NCI-H1930 (cell line): ENCODE measurements around the gene ANKMY1.

Source experiments
- DNase-seq, 2 experiments: peaks; one replicate each; lab custom pipeline; 2025; lab: John Stamatoyannopoulos, UW

The ANKMY1 gene

DNA sequence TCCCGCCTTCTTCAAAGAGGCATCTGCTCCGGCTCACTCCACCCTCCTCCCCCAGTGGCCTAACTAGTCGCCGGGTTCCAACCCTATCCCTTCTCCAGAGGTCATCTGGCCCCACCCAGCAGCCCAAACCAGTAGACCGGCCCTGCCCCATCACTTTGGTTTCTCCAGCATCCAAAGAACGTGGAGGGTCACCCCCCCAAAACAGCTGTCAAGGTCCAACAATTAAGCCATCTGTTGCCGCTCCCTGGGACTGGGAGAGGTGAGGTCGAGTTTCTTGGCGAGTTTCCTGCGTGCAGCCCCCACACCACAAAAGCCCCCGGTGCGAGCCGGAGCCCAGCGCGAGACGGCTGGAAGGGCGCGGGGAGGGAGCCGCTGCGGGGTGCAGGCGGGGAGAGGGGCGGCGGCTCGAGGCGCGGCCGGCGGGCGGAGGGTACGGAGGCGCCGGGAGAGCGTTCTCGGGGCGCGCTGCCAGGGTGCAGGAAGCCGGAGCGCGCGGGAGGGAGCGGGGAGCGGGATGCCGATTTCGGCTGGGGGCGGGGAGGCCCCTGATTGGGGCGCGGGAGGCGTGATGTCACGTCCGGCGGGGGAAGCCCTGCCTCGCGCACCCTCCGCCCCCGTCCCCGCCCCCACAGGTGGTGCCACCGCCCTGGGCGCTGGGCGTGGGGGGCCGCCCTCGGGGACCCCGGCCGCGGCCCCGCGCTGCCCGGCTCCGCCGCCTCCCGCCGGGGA is 122.9 kb downstream of the ANKMY1 start:
- peak; percentile 75 to 87 for DNase-seq

DNA sequence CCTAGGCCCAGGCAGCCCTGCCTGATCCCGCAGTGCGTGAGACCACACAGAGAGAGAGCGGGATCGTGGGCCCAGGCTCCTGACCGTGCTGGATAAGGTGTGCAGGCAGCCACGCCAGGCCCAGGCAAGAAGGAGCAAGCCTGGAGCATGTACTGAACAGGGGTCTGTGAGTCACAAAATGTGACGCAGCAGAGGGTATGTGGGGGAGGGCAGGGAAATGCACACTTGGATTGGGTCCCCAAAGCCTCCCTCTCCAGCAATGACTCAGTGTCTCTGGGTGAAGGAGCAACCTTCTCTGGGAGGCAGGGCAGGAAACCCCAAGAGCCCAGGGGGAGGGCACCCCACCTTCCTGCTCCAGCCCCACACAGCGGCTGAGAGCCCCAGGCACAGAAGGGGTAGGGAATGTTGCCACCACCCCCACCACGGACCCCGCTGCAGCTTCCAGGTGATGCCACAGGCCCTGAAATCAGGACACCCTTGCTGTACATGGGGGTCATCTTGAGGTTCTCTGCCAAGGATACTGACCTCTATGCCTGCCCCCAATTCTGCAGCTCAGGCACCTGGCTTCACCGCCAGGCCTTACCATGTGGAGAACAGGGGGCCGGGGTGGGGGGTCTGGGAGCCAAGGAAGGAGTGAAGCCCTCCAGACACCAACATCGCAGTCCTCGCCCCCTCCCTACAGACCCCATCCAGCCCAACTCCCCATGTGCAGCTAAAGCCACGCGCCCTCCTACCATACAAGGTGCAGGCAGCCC is 123.6 kb downstream of the ANKMY1 start:
- no peak for DNase-seq

DNA sequence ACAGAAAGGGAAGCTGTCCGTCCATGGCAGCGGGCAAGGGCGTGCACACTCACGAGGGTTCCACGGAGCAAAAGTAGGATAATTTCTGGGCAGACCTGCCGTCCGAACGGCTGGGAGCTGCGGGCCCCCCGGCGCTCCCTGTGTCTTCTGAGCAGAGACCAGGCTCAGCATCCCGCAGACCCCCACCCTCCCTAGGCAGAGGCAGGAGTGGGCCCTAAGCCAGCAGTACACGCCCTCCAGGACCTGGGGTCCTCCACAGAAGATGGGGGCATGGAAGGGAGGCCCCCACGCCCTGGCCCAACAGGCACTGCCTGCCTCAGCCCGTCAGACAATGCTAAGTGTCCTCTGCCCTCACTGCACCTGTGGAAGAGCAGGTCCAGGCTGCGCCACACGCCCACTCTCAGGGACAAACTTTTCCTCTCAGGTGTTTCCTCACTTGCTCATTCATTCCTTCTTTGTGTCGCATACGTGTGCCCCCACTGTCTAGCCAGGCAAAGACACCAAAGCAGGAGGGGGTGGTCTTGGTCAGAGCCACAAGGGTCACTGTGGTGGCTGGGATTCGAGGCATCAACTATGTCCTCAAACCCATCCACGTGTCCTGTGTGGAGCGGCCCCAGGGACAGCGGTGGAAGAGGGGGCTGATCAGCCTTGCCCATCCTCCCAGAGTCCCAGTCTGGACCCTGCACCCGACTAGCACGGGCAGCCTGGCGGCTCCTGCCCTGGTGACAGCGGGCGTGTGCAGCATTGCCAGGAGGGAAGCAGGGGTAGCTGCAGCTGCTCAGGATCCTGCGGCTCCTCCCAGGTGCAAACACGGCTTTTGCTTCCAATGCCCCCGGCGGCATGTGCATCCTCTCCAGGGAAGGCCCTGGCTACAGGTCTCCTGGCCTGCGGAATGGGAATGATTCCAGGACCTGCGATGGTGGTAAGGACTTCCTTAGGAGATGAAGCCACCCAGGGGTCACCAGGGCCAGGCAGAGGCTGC is 124.7 kb downstream of the ANKMY1 start:
- no peak for DNase-seq

DNA sequence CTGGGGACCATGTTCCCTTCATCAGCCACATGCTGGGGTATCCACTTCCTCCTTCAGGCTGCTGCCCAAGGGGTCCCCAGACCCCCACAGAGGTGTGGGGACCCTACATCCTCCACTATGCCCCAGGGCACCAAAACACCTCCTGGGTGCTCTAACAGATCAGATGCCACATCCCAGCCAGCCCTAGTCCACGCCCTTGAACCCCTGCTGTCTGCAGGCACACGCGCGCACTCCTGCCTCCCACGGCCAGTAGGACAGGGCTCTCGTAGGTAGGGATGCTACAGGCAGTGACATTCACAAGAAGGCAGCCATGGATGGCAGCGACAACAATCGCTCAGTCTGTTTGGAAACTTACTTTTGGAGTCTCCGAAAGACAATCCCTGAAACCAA is 125.4 kb downstream of the ANKMY1 start:
- no peak for DNase-seq

GRCh38 chr2:240431661-240432424 is 125.9 kb downstream of the ANKMY1 start:
- DNase-seq = no peak

DNA sequence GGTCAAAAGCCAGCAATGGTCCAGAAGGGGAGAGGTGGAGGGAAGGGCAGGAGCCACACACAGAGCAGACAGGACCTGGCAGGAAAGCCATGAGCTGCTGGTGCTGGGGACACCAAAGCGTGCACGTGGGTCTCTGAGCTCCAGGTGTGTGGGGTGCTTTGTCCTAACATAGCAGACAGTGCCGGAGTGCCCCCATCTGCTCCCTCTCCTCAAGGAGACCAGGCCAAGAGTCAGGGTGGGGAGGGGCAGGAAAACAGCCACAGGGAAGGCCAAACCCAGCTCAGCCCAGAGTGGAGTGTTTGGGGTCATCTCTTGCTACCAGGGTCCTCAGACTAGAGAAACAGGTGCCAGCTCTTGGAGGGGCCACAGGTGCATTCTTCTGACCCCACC is 126.5 kb downstream of the ANKMY1 start:
- no peak for DNase-seq

- DNase-seq = no peak
Measured at GRCh38 chr2:240430595-240430994, 127.2 kb downstream of the ANKMY1 start.

DNA sequence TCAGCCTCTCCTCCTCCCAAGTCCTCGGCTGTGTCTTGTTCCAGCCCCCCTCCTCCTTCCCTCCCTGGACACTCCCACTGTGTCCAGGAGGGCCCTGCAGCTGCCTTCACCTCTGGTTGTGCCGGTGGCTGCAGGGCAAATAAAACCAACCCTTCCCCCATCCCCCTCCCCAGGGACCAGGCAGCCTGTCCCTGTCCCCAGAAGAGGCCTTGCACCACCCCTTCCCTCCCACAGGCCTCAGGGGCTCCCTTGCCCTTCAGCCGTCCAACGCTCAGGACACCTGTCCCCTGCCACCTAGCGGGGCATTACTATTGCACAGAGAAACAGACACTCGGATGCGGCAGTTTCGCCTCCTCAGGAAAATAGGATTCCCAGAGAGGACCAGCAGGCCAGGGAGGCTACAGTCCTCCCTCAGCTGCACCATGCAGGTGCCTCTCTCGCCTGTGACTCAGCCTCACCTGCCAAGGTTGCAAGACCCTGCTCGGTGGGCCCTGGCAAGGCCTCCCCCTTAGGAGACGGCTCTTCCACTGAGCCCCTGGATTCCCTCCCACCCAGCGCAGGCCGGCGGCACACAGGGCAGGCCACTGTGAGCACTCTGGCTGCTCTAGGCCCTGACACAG is 127.8 kb downstream of the ANKMY1 start:
- DNase-seq = no peak
